Hepatic stellate cell (primary cell): ENCODE measurements around the gene LGR6.
"Not testable (repeated sequence)": the region's sequence is repeated elsewhere in the genome, so short reads cannot be mapped to it uniquely, and the experiment has no call there.

Source experiments
- DNase-seq: peaks from one replicate; pipeline ENCODE4 v3.0.0; 2011; ENCODE audit warnings: low spot score

LGR6 gene

DNA sequence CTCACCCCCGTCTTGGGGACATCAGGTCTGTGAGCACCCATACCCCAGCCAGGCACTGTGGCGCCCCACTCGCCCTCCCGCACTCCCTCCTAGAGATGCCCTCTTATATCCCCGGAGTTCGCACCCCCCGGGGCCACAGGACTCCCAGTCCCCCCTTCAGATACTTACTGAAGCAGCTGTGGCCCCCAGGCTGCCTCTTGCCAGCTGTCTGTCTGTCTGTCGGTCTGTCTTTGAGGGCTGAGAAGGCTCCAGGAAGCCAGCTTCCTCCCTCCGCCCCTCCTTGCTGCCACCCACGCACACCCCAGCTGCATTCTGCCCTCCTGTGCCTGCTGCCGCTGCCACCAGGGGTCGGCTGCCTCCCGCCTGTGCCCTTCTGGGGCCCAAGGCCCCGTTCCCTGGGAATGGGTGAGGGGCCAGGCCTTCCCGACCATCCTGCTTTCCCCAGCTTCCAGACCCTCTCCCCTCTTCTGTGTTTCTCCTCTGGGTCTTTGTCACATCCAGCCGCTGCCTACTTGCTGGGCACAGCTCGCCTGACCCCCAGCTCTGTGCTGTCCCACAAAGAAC lies 33.1 kb upstream of the LGR6 start, which contains the start of gene PTPN7:
Gene PTPN7, minus strand, starts transcription at position 226 of the 564 bp plus-strand sequence. CDS start 1,200 bp downstream, outside the sequence.
- DNase-seq: no peak

GRCh38 chr1:202161151-202162046 lies 32.2 kb upstream of the LGR6 start:
- no peak for DNase-seq

- no peak for DNase-seq
These were observed 31.6 kb upstream of the LGR6 start for GRCh38 chr1:202162047-202162417.

DNA sequence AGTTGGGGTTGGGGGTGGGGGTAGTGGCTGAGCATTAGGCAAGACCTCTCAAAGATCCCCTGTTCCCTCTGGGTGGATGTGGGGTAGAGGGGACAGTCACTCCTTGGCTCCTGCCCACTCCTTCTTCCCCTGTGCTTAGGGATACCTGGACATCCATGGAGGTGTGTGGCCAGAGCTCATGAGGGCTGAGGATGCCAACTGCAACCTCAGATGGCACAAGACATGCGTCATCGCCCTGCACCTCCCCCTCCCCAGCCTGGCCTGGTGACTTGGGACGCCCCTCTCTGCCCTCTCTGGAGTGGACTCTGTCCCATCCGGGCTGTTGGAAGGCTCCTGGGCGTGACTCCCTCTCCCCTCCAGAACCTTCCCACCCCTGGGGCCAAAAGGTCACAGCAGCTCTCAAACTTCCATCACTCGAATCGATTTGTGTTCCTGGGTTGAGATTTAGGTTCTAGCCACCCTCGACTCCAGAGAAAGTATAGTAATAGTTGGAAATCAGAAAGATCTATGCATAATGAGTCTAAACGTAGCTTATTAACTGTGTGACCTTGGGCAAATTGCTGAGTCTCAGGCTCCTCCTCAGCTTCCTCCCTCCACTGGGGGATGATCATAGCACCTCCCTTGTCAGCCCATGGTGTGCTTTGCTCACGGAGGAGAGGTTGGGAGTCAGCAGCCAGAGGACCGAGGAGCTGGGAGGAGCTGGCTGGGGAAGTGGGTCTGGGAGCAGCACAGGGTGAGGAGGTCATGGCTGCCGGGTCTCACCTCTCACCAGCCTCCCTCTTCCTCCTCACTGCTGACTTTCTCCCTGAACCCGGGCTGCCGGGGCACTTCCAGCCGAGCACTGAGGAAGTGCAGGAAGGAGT lies 30.9 kb upstream of the LGR6 start:
- DNase-seq: no peak

- DNase-seq: no peak
These were observed 30.0 kb upstream of the LGR6 start for GRCh38 chr1:202163281-202164270.

- no peak for DNase-seq
These were observed 29.1 kb upstream of the LGR6 start for GRCh38 chr1:202164271-202165037.

DNA sequence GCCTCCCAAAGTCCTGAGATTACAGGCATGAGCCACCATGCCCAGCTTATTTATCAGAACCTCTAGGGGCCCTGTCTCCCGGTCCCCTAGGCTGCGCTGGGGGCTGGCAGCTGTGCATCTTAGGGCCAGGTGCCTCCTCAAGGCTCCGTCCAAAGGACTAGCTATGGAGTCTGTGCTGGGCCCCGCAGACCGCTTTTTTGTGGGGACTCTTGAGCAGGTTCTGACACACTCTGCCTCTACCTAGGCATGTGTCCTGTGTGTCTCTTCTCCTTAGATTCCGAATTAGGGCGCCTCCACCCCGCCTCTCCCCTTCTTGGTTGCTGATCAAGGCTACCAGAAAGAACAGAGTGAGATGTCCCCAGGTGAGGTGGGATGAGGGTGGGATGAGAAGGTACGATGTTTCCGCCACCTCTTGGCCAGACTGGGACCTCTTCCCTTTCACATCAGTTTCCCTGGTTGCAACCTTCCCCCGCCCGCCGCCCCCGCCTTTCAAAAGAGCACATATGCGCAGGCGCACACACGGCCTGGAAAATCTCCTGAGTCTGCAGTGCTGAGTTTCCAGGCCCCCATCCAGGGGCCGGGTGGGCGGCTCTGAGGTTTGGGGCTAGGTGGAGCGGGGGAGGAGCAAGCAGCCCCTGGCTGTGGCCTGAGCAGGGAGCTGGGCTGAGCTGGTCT lies 28.2 kb upstream of the LGR6 start:
- DNase-seq: no peak

- DNase-seq: no peak
These were observed 27.4 kb upstream of the LGR6 start for GRCh38 chr1:202165942-202166843.

- DNase-seq: not testable (repeated sequence)
These were observed 26.5 kb upstream of the LGR6 start for GRCh38 chr1:202167054-202167453.

- DNase-seq: no peak
These were observed 25.7 kb upstream of the LGR6 start for GRCh38 chr1:202167708-202168415.

DNA sequence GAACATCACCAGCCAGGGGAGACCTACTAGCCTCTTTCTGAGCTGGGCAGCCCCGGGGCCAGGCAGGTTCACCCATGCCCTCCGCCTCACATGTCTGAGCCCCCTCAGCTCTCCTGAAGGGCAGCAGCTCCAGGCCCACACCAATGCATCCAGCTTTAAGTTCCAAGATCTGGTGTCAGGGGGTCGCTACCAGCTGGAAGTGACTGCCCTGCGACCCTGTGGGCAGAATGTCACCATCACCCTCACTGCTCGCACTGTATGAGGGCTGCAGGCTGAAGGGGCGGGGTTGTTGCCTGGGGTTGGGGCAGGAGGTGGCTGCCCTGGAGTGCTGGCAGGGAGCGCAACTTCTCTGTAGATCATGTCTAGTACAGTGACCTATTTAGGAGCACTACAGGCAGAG lies 24.7 kb upstream of the LGR6 start:
- no peak for DNase-seq

DNA sequence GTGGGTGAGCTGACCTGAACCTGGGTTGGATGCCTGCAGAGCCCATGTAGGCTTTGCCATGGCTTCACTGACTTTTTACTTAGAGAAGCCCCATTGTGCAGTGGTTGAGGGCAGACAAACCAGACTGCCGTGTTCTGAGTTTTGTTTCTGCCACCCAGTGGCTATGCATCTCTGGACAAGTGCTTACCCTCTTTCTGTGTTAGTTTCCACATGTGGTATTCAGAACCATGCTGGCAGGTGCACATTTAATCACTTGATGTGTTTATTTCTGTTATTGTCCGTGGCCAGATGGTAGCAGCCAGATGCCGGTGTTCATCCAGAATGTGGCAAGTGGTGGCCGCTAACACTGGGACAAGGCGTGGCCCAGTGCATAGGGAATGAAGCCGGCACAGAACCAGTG lies 22.9 kb upstream of the LGR6 start:
- no peak for DNase-seq

DNA sequence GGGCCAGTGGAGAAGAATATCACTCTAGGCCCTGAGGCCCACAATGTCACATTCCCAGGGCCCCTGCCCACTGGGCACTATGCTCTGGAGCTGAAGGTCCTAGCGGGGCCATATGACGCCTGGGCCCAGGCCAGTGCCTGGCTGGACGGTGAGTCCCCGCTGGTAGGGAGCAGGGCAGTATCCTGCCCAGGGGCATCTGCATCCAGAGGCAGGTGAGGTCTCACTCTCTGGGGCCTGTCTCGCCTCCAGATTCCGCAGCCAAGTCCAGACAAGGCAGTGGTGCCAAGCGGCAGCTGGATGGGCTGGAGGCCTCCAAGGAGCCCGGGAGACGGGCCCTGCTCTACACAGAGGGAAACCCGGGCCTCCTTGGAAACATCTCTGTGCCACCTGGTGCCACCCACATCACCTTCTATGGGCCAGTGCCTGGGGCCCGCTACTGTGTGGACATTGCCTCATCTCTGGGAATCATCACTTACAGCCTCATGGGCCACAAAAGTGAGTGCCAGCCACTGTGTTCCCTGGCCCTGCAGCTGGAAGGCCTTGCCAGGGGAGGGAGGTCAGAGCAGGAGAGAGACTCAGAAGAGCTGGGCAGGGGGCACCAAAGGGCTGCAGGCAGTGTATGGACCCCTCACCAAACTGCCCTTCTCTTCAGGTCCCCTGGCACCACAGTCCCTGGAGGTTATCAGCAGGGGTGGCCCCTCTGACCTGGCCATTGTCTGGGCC lies 22.1 kb upstream of the LGR6 start:
- DNase-seq: no peak

DNA sequence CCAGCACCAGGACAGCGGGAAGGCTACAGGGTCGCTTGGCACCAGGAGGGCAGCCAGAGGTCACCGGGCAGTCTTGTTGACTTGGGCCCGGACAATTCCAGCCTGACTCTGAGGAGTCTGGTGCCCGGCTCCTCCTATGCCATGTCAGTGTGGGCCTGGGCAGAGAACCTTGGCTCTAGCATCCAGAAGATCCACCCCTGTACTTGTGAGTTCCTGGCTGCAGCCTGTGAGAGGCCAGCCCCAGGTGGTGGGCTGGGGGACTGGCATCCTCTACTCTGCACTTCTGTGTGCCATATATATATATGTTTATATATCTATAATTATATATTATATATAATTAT lies 21.6 kb upstream of the LGR6 start:
- no peak for DNase-seq

GRCh38 chr1:202173993-202174392 lies 19.6 kb upstream of the LGR6 start:
- no peak for DNase-seq

- no peak for DNase-seq
These were observed 16.4 kb upstream of the LGR6 start for GRCh38 chr1:202176949-202177927.
